H1 (cell line): ENCODE data around the gene LAMB3. TPM values are rescaled to one million over a fixed set of nuclear protein-coding genes. Genes with fewer than 3 reads are reported as not detected.

Experiments
- CTCF ChIA-PET: fragments of 300-600 bp; sonication (Branson Sonifier 250); formaldehyde crosslinking; loops from one replicate; lab custom pipeline; 2021; ENCODE audit not compliant: partially characterized antibody; lab: Charles Lee
- POLR2A ChIA-PET: fragments of 300-600 bp; sonication (Branson Sonifier 250); formaldehyde crosslinking; loops from one replicate; lab custom pipeline; 2021; ENCODE audit warnings: inconsistent platforms; ENCODE audit not compliant: partially characterized antibody; lab: Charles Lee
- DNase-seq, 2 experiments: peaks; one replicate each; pipeline versions ENCODE4 v3.0.0 to v3.0.0-alpha.2; 2010 to 2022; ENCODE audit warnings: low spot score in 2 of 2, low read depth in 1 of 2, mixed read lengths in 1 of 2
- FAIRE-seq: peaks from 2 replicates; lab custom pipeline; 2011; peaks lifted over from hg19 to GRCh38; lab: Jason Lieb, UNC
- H2AFZ ChIP-seq: 2 replicates; pipeline ENCODE4 v1.8.1; 2012; ENCODE audit warnings: low read length, inconsistent platforms
- H2AK5ac ChIP-seq: 2 replicates; pipeline ENCODE4 v1.6.1; 2013; ENCODE audit warnings: low read depth, low read length
- H2BK120ac ChIP-seq: replicated peaks from 2 replicates; pipeline ENCODE3; 2013; ENCODE audit warnings: low read depth, low read length, inconsistent platforms
- H2BK12ac ChIP-seq: 2 replicates; pipeline ENCODE4 v1.6.1; 2013; ENCODE audit warnings: low read depth, low read length
- H2BK15ac ChIP-seq: 2 replicates; pipeline ENCODE4 v1.6.1; 2013; ENCODE audit warnings: low read length
- H2BK20ac ChIP-seq: 2 replicates; pipeline ENCODE4 v1.6.1; 2013; ENCODE audit warnings: low read length
- H2BK5ac ChIP-seq: 2 replicates; pipeline ENCODE4 v1.6.1; 2013; ENCODE audit warnings: low read depth, low read length
- H3K14ac ChIP-seq: 2 replicates; pipeline ENCODE4 v1.6.1; 2013; ENCODE audit warnings: inconsistent platforms; ENCODE audit not compliant: insufficient read length
- H3K18ac ChIP-seq: 2 replicates; pipeline ENCODE4 v1.6.1; 2013; ENCODE audit warnings: low read length; ENCODE audit errors: extremely low read depth
- H3K23ac ChIP-seq: 2 replicates; pipeline ENCODE4 v1.6.1; 2013; ENCODE audit warnings: inconsistent platforms; ENCODE audit not compliant: insufficient read length
- H3K23me2 ChIP-seq: 2 replicates; pipeline ENCODE4 v1.6.1; 2013; ENCODE audit warnings: low read depth, low read length
- H3K27ac ChIP-seq: 2 replicates; pipeline ENCODE4 v1.6.1; 2011; ENCODE audit warnings: low read depth, low read length, inconsistent platforms
- H3K27me3 ChIP-seq, 4 experiments: replicated peaks in 1 of 4; 1 replicate in 1 of 4; 2 replicates in 3 of 4; pipeline versions ENCODE4 v1.6.1 to v1.8.1; 2011 to 2013; ENCODE audit warnings: low read length in 3 of 4, mild to moderate bottlenecking in 3 of 4, inconsistent platforms in 2 of 4, mixed read lengths in 2 of 4, moderate library complexity in 1 of 4; ENCODE audit not compliant: control insufficient read depth in 3 of 4, insufficient read depth in 3 of 4; ENCODE audit errors: extremely low read depth in 1 of 4
- H3K36me3 ChIP-seq, 4 experiments: 2 replicates each; pipeline versions ENCODE4 v1.6.1 to v1.8.1; 2011 to 2013; ENCODE audit warnings: mild to moderate bottlenecking in 4 of 4, low read length in 3 of 4, moderate library complexity in 2 of 4, control low read depth in 1 of 4, inconsistent platforms in 1 of 4; ENCODE audit not compliant: insufficient read depth in 4 of 4, control insufficient read depth in 2 of 4
- H3K4ac ChIP-seq: replicated peaks from 2 replicates; pipeline ENCODE3; 2013; ENCODE audit warnings: low read length, low read depth, mixed read lengths, inconsistent platforms; ENCODE audit not compliant: insufficient read length
- H3K4me1 ChIP-seq, 4 experiments: replicated peaks in 1 of 4; 1 replicate in 1 of 4; 2 replicates in 3 of 4; pipeline versions ENCODE4 v1.6.1 to v1.8.1; 2011 to 2013; ENCODE audit warnings: low read length in 3 of 4, inconsistent platforms in 2 of 4, mixed read lengths in 1 of 4; ENCODE audit not compliant: insufficient read depth in 4 of 4, control insufficient read depth in 3 of 4
- H3K4me2 ChIP-seq, 2 experiments: 2 replicates each; pipeline versions ENCODE4 v1.6.1 to v1.8.1; 2011 to 2013; ENCODE audit warnings: low read depth in 2 of 2, low read length in 2 of 2, control low read depth in 1 of 2, inconsistent platforms in 1 of 2, mild to moderate bottlenecking in 1 of 2; ENCODE audit not compliant: insufficient read depth in 1 of 2
- H3K4me3 ChIP-seq, 4 experiments: fragments of 200-600, 300-600 bp in 1 of 4; sonication (generic), shearing (Covaris generic), sonication (Bioruptor Twin) in 1 of 4; 2 replicates each; pipeline versions ENCODE4 v1.5.1 to v1.8.1; 2011 to 2016; ENCODE audit warnings: low read length in 4 of 4, low read depth in 3 of 4, control low read depth in 2 of 4, inconsistent platforms in 2 of 4, mild to moderate bottlenecking in 2 of 4, mixed read lengths in 1 of 4, moderate library complexity in 1 of 4; ENCODE audit not compliant: insufficient read depth in 2 of 4; ENCODE audit errors: extremely low read depth in 1 of 4
- H3K56ac ChIP-seq: replicated peaks from 2 replicates; pipeline ENCODE3; 2013; ENCODE audit warnings: low read depth, mild to moderate bottlenecking, mixed read lengths, low read length, inconsistent platforms; ENCODE audit not compliant: insufficient read length
- H3K79me1 ChIP-seq: 2 replicates; pipeline ENCODE4 v1.6.1; 2013; ENCODE audit warnings: low read depth, low read length, control low read depth
- H3K79me2 ChIP-seq, 2 experiments: 2 replicates each; pipeline versions ENCODE4 v1.6.1 to v1.8.1; 2012 to 2013; ENCODE audit warnings: low read length in 2 of 2, mild to moderate bottlenecking in 2 of 2, inconsistent platforms in 1 of 2; ENCODE audit not compliant: insufficient read depth in 2 of 2, control insufficient read depth in 1 of 2
- H3K9ac ChIP-seq, 4 experiments: replicated peaks in 1 of 4; 1 replicate in 1 of 4; 2 replicates in 3 of 4; pipeline versions ENCODE4 v1.6.1 to v1.8.1; 2011 to 2013; ENCODE audit warnings: low read depth in 3 of 4, low read length in 3 of 4, control low read depth in 2 of 4, mild to moderate bottlenecking in 2 of 4, moderate library complexity in 2 of 4, inconsistent platforms in 1 of 4; ENCODE audit errors: extremely low read depth in 1 of 4
- H3K9me3 ChIP-seq, 2 experiments: 2 replicates each; pipeline versions ENCODE4 v1.6.1 to v1.8.1; 2012 to 2013; ENCODE audit warnings: mild to moderate bottlenecking in 2 of 2, moderate library complexity in 2 of 2, control low read depth in 1 of 2, inconsistent platforms in 1 of 2, low read depth in 1 of 2, low read length in 1 of 2, mixed read lengths in 1 of 2; ENCODE audit not compliant: insufficient read depth in 2 of 2
- H4K20me1 ChIP-seq, 2 experiments: replicated peaks in 1 of 2; 2 replicates each; pipeline versions ENCODE3 to v1.8.1; 2011 to 2013; ENCODE audit warnings: inconsistent platforms in 2 of 2, low read length in 2 of 2, mild to moderate bottlenecking in 1 of 2; ENCODE audit not compliant: insufficient read depth in 2 of 2, control insufficient read depth in 1 of 2
- H4K5ac ChIP-seq: 2 replicates; pipeline ENCODE4 v1.6.1; 2013; ENCODE audit warnings: low read length, low read depth, mixed read lengths, inconsistent platforms; ENCODE audit not compliant: insufficient read length
- H4K8ac ChIP-seq: 2 replicates; pipeline ENCODE4 v1.8.0; 2013; ENCODE audit warnings: mild to moderate bottlenecking, moderate library complexity, low read length, inconsistent platforms; ENCODE audit not compliant: insufficient read depth; ENCODE audit errors: extremely low read depth
- H4K91ac ChIP-seq: replicated peaks from 2 replicates; pipeline ENCODE3; 2013; ENCODE audit warnings: low read length, mixed read lengths, inconsistent platforms; ENCODE audit not compliant: insufficient read length
- BRCA1 ChIP-seq: IDR thresholded peaks from 2 replicates; pipeline ENCODE4 v1.6.1; 2012; ENCODE audit warnings: low read depth, low read length, improper control_type of control experiment
- CHD2 ChIP-seq: IDR thresholded peaks from 2 replicates; pipeline ENCODE4 v1.6.1; 2012; ENCODE audit warnings: low read length, improper control_type of control experiment
- CREB1 ChIP-seq: IDR thresholded peaks from 2 replicates; pipeline ENCODE4 v1.6.1; 2012; ENCODE audit warnings: inconsistent platforms
- EZH2 ChIP-seq: fragments of 200-600 bp; sonication (generic); IDR thresholded peaks from 2 replicates; pipeline ENCODE4 v1.7.1; 2012; ENCODE audit warnings: low read depth, mild to moderate bottlenecking, moderate library complexity, low read length, inconsistent platforms; ENCODE audit not compliant: severe bottlenecking
- FOSL1 ChIP-seq: IDR thresholded peaks from 2 replicates; pipeline ENCODE4 v1.6.1; 2011; ENCODE audit warnings: mild to moderate bottlenecking, low read depth, low read length, moderate library complexity; ENCODE audit not compliant: insufficient read depth
- JUND ChIP-seq: IDR thresholded peaks from 2 replicates; pipeline ENCODE4 v1.6.1; 2011; ENCODE audit warnings: mild to moderate bottlenecking, improper control_type of control experiment, low read length
- NRF1 ChIP-seq: IDR thresholded peaks from 2 replicates; pipeline ENCODE4 v1.6.1; 2011; ENCODE audit warnings: mild to moderate bottlenecking, low read depth, low read length, improper control_type of control experiment
- POLR2A ChIP-seq, 2 experiments: IDR thresholded peaks; 1 replicate in 1 of 2; 2 replicates in 1 of 2; pipeline ENCODE4 v1.6.1; 2011; ENCODE audit warnings: low read depth in 2 of 2, low read length in 2 of 2, mild to moderate bottlenecking in 2 of 2; ENCODE audit errors: control extremely low read depth in 1 of 2
- SAP30 ChIP-seq: fragments of 300-600 bp; sonication (generic); IDR thresholded peaks from 2 replicates; pipeline ENCODE4 v1.7.1; 2012; ENCODE audit warnings: low read length, moderate library complexity, mild to moderate bottlenecking, inconsistent platforms; ENCODE audit not compliant: insufficient read depth, insufficient replicate concordance
- SP1 ChIP-seq: IDR thresholded peaks from 2 replicates; pipeline ENCODE4 v1.6.1; 2011; ENCODE audit warnings: low read depth, low read length
- SP4 ChIP-seq: IDR thresholded peaks from 2 replicates; pipeline ENCODE4 v1.6.1; 2012; ENCODE audit warnings: low read length, inconsistent platforms
- SRF ChIP-seq: IDR thresholded peaks from 2 replicates; pipeline ENCODE4 v1.6.1; 2011; ENCODE audit warnings: mild to moderate bottlenecking, low read depth, low read length, moderate library complexity
- TAF7 ChIP-seq: optimal IDR thresholded peaks from 2 replicates; pipeline ENCODE3; 2011; ENCODE audit warnings: low read depth, mild to moderate bottlenecking, inconsistent platforms, low read length, moderate library complexity, borderline replicate concordance
- TBP ChIP-seq: IDR thresholded peaks from 2 replicates; pipeline ENCODE4 v1.6.1; 2011; ENCODE audit warnings: low read depth, low read length, improper control_type of control experiment
- ZNF274 ChIP-seq: IDR thresholded peaks from 2 replicates; pipeline ENCODE4 v1.7.0; 2012; ENCODE audit warnings: low read length, borderline replicate concordance; ENCODE audit errors: extremely low read depth
- WGBS, 2 experiments: shearing (Covaris generic) in 1 of 2; methylation state at CpG; one replicate each; pipeline versions ENCODE4 v1.1.6 to v1.1.7; 2013 to 2015; ENCODE audit warnings: low lambda C conversion rate in 2 of 2, mixed read lengths in 2 of 2, inconsistent platforms in 1 of 2, low coverage in 1 of 2, missing lambda C conversion rate in 1 of 2; ENCODE audit not compliant: insufficient replicate concordance in 2 of 2, insufficient coverage in 1 of 2, insufficient read length in 1 of 2; ENCODE audit errors: extremely low coverage in 1 of 2, missing lambda C conversion rate in 1 of 2; 5-methylcytosine and 5-hydroxymethylcytosine counted together
- polyA plus RNA-seq, 7 experiments: library from polyadenylated mRNA; depleted of rRNA in 3 of 7; stranded (reverse) in 5 of 7; unstranded in 2 of 7; fragments of >200 nt in 5 of 7; fragments of 200-250 nt in 2 of 7; gene quantifications; 1 replicate in 5 of 7; 2 replicates in 1 of 7; 4 replicates in 1 of 7; pipeline versions ENCODE4 v1.2.1 to v1.2.3, GENCODE V29; 2011 to 2013; ENCODE audit warnings: missing spikeins in 2 of 7, mixed read lengths in 2 of 7
- total RNA-seq: library from RNA; stranded (reverse); fragmentation: NEBNext Ultra II Directional; extraction: Animal tissue kit (Norgen Biotek cat#: 25700); gene quantifications from 2 replicates; pipeline ENCODE4 v1.2.1, GENCODE V29; 2021
- TF ChIP-seq, protein P1 (sequence below): IDR thresholded peaks from 2 replicates; pipeline ENCODE4 v1.6.1; 2012; ENCODE audit warnings: inconsistent platforms

The LAMB3 gene
- total and polyA plus RNA-seq, 2 of the 8 experiments (the other 6 are each of a cell fraction or from before 2014, with no cell fraction given), result 0.45 to 0.50 TPM

DNA sequence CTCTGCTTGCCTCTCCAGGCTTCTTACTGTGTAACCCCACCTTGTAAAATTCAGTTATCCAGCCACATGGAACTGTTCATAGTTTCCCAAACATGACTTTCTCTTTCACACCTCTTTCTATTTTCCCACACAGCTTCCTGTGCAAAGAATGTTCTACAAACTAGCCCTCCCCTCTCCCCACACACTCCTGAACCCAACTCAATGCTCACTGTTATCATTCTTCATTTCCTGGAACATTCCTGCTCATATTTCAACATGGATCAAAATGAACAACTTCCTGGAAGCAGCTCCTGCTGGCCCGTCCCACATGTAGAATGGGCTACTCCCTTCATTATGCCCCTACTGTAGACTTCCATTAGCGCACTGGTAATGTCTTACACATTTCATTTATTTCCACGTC, 44.9 kb upstream of the LAMB3 start:
- no peak overlapping the region for H3K18ac ChIP-seq
- no peak overlapping the region for H3K4ac ChIP-seq
- no peak overlapping the region for H3K4me2 ChIP-seq
- no peak overlapping the region for H2BK120ac ChIP-seq
- DNase-seq, result no peak
- no peak overlapping the region for H2AFZ ChIP-seq
- no peaks in the 10 kb centered on the region for H3K23me2 ChIP-seq
- no peak overlapping the region for H4K5ac ChIP-seq
- no peak overlapping the region for H3K4me3 ChIP-seq
- H4K91ac ChIP-seq, result no peak overlapping the region
- H2BK20ac ChIP-seq, result no peak overlapping the region
- H3K9ac ChIP-seq, result no peak overlapping the region
- ChIA-PET CTCF (interaction anchor here (0.6 to 1.8 kb wide), 12 partner anchors 28 to 121 kb away, joined by 3 to 7 read pairs (median 4); no protein-coding TSS in a partner anchor), POLR2A (no interaction called here)
- peaks cover 0 to 3% (median 0%) of the 10 kb centered on the region in 4 experiments; a peak in 1 of 7 replicates for H3K4me1 ChIP-seq
- H4K20me1 ChIP-seq, result no peaks in the 10 kb centered on the region
- WGBS, 2 experiments, result 86% methylated on average over 3 of the region's 3 CpGs; no CpG with 5 or more reads in 1 of the 2 experiments
- no peak overlapping the region for H3K56ac ChIP-seq
- no peak overlapping the region for H3K23ac ChIP-seq
- H3K36me3 ChIP-seq, result no peaks in the 10 kb centered on the region
- no peak overlapping the region for H2AK5ac ChIP-seq
- H3K79me1 ChIP-seq, result no peaks in the 10 kb centered on the region
- no peaks in the 10 kb centered on the region for H3K9me3 ChIP-seq
- H2BK12ac ChIP-seq, result no peak overlapping the region
- H3K14ac ChIP-seq, result no peak overlapping the region
- H3K79me2 ChIP-seq, result no peaks in the 10 kb centered on the region
- no peak overlapping the region for H3K27ac ChIP-seq
- H2BK5ac ChIP-seq, result no peak overlapping the region
- FAIRE-seq, result no peak
- H3K27me3 ChIP-seq, result no peaks in the 10 kb centered on the region; a peak in 2 of 7 replicates
- H2BK15ac ChIP-seq, result no peak overlapping the region
- H4K8ac ChIP-seq, result no peak overlapping the region
- TF ChIP-seq TBP (no peak), SRF (no peak), JUND (no peak), SP1 (no peak), EZH2 (no peak), SP4 (no peak), ZNF274 (no peak), SAP30 (no peak), CREB1 (no peak), CHD2 (no peak), POLR2A (IDR thresholded peaks at IDR 0.05; ENCODE audit: control extremely low read depth in 1 of 2, low read depth in 2 of 2, low read length in 2 of 2) (no peak), TAF7 (no peak), FOSL1 (no peak), NRF1 (no peak), BRCA1 (no peak)
- TF ChIP-seq, protein P1, sequence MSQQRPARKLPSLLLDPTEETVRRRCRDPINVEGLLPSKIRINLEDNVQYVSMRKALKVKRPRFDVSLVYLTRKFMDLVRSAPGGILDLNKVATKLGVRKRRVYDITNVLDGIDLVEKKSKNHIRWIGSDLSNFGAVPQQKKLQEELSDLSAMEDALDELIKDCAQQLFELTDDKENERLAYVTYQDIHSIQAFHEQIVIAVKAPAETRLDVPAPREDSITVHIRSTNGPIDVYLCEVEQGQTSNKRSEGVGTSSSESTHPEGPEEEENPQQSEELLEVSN, result no peak
